HUES6 (cell line): ENCODE measurements around the gene HLCS.

Source experiments
- H3K27ac ChIP-seq: 2 replicates; pipeline ENCODE4 v1.7.0; 2013; ENCODE audit warnings: low read depth, mild to moderate bottlenecking, low read length, inconsistent platforms
- H3K27me3 ChIP-seq: 2 replicates; pipeline ENCODE4 v1.6.1; 2013; ENCODE audit warnings: low read length; ENCODE audit not compliant: control insufficient read depth, insufficient read depth
- H3K36me3 ChIP-seq: 2 replicates; pipeline ENCODE4 v1.6.1; 2013; ENCODE audit warnings: low read length; ENCODE audit not compliant: control insufficient read depth, insufficient read depth
- H3K4me1 ChIP-seq: 2 replicates; pipeline ENCODE4 v1.6.1; 2013; ENCODE audit warnings: low read length; ENCODE audit not compliant: control insufficient read depth, insufficient read depth
- H3K4me3 ChIP-seq: 2 replicates; pipeline ENCODE4 v1.5.1; 2013; ENCODE audit warnings: low read depth, low read length
- H3K9ac ChIP-seq: one replicate; pipeline ENCODE4 v1.6.1; 2013; ENCODE audit warnings: mild to moderate bottlenecking, low read length
- H3K9me3 ChIP-seq: 2 replicates; pipeline ENCODE4 v1.6.1; 2013; ENCODE audit warnings: low read depth, low read length; ENCODE audit not compliant: control insufficient read depth, insufficient read depth

The HLCS gene

DNA sequence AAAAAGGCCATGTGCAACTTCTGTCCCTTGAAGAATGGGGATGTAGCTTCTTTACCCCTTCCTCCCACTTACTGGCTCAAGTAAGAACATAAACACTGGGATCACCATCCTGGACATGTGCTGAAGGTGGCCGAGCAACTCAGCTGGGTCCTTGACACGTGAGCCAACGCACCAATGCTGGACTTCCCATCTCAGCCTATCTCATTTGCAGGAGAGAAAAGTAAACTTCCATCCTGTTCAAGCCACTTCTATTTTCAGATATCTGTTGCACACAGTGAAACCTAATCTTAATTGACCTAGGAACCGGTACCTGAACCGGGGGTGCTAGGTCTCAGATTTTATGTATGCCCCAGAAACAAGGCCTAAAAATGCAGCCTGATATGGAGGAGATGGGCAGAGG, 75.3 kb downstream of the HLCS start:
- Histone ChIP-seq H3K9ac (no peak overlapping the region), H3K9me3 (no peaks in the 10 kb centered on the region), H3K27ac (no peak overlapping the region), H3K36me3 (no peaks in the 10 kb centered on the region), H3K27me3 (no peaks in the 10 kb centered on the region), H3K4me1 (peaks cover 4% of the 10 kb centered on the region; the same call in 1 of the 2 replicates), H3K4me3 (no peak overlapping the region)

DNA sequence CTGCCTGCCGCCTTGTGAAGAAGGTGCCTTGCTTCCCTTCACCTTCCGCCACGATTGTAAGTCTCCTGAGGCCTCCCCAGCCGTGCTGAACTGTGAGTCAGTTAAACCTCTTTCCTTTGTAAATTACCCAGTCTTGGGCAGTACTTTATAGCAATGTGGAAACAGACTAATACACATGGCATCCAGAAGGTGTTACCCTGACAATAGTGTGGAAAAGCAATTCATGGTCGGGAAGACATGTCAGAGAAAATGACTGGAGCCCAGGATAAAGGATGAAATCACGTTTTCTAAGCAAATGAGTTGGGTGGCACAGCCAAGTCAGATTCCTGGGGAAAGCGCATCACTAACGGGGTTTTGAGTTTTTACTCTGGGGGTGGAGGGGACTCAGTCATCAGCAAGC, 76.4 kb downstream of the HLCS start:
- H3K4me1 ChIP-seq = peaks cover 4% of the 10 kb centered on the region; the same call in 1 of the 2 replicates
- H3K36me3 ChIP-seq = no peaks in the 10 kb centered on the region
- H3K9ac ChIP-seq = no peak overlapping the region
- H3K27ac ChIP-seq = no peak overlapping the region
- H3K4me3 ChIP-seq = no peak overlapping the region
- no peaks in the 10 kb centered on the region for H3K27me3 ChIP-seq
- H3K9me3 ChIP-seq = no peaks in the 10 kb centered on the region

DNA sequence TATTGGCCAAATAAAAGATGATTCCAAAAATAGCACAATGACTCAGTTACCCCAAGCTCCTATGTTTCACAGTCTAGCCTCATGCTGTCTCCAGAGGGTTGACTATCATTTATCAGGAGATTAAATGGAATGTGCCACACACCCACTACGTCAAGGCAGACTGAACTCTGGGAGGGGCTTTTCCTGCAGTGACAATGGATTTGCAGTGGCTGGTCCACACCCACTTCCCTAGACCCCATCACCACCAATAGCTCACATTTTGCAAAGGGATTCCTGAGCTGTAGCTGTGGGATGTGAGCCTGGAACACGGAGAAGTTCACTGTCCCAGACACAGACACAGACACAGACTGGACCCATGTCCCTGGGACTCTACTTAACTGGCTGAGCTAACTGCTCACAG, 77.1 kb downstream of the HLCS start:
- Histone ChIP-seq H3K36me3 (no peaks in the 10 kb centered on the region), H3K27ac (no peak overlapping the region), H3K9me3 (no peaks in the 10 kb centered on the region), H3K27me3 (no peaks in the 10 kb centered on the region), H3K4me1 (peaks cover 4% of the 10 kb centered on the region; the same call in 1 of the 2 replicates), H3K9ac (no peak overlapping the region), H3K4me3 (no peak overlapping the region)

DNA sequence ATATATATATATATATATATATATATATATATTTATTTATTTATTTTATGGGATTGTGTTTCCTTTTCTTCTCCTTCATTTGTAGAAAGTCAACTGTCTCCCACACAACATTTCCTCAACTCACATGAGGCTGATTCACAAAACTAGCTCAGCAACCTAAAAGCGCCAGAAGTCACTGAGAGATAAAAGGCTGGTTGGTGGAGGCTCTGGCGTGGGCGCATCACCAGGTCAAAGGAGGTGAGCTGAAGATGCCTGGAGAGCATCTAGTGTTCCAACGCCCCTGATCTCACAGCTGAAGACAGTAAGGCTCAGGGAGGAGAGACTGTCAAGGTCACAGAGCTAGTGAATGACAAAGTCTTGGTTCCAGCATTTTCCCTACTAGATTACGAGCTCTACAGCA, 78.0 kb downstream of the HLCS start:
- H3K9ac ChIP-seq = no peak overlapping the region
- no peak overlapping the region for H3K27ac ChIP-seq
- H3K9me3 ChIP-seq = peaks cover 5% of the 10 kb centered on the region; the same call in 1 of the 2 replicates
- H3K4me3 ChIP-seq = no peak overlapping the region
- H3K27me3 ChIP-seq = no peaks in the 10 kb centered on the region
- no peaks in the 10 kb centered on the region for H3K36me3 ChIP-seq
- peaks cover 9% of the 10 kb centered on the region for H3K4me1 ChIP-seq

DNA sequence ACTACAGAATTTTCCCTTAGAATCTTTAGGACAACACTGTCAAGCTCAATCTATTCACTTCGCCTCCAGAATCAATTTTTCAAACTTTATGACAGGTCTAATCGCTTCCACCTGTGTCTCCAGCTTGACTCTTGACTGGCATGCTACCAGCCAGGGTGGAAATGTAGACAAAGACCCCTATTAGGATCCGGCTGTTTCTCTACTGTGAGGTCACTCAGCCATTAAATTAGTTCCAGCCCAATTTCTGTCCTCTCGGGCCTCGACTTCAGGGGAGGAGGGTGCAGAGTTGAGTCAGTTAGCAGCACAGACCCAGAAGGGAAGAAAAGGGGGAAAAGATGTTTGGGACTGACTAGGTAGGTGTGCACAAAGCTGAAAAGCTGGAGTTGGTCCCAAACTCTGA, 78.5 kb downstream of the HLCS start:
- Histone ChIP-seq H3K27ac (no peak overlapping the region), H3K9me3 (peaks cover 5% of the 10 kb centered on the region; the same call in 1 of the 2 replicates), H3K27me3 (no peaks in the 10 kb centered on the region), H3K4me1 (peaks cover 9% of the 10 kb centered on the region), H3K36me3 (no peaks in the 10 kb centered on the region), H3K4me3 (no peak overlapping the region), H3K9ac (no peak overlapping the region)

DNA sequence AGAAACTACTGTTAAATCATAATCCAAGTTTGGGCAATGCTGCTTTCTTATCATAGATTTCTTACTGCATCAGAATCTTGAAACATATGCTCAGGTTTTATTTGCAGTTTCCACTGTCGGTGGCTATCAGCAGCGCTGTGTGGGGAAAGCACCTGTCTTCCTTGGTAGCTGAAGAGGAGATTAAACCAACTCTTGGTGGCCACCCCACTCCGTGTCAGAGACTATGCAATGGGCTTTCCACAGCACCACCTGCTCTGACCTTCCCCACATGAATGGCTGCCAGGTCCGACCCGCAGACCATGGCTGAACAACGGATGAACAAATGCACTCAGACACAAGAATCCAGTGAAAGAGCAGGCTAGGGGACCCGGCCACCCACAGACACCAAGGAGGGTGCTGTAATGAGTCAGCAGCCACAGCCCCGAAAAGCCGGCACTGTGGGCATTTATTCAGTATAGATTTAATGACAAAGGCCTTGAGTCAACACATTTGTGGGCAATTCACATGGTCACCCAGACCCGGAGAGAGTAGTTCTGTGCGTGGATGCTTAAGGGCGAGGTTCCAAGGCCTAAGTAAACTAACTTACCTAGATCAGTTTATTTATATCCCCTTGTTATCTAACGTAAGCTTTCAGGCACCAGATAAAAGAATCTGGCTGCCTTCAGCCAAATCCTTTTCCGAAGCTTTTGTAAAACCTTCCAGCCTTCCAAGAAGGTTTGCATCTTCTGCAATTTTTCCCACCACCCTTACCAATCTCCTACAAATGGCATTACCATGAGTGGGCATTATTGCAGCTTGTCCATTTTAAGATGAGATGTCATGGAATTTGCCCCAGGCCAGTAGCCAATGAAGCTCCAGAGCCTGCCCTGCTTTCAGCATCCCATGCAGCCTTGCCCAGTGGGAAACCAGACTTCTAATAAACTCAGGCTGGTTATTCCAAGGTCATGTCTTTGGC, 82.7 kb downstream of the HLCS start:
- no peak overlapping the region for H3K4me3 ChIP-seq
- H3K4me1 ChIP-seq = peaks cover 5% of the 10 kb centered on the region; the same call in 1 of the 2 replicates
- H3K27me3 ChIP-seq = no peaks in the 10 kb centered on the region
- H3K27ac ChIP-seq = no peak overlapping the region
- no peak overlapping the region for H3K9ac ChIP-seq
- H3K36me3 ChIP-seq = no peaks in the 10 kb centered on the region; the same call in 1 of the 2 replicates
- peaks cover 5% of the 10 kb centered on the region; the same call in 1 of the 2 replicates for H3K9me3 ChIP-seq

DNA sequence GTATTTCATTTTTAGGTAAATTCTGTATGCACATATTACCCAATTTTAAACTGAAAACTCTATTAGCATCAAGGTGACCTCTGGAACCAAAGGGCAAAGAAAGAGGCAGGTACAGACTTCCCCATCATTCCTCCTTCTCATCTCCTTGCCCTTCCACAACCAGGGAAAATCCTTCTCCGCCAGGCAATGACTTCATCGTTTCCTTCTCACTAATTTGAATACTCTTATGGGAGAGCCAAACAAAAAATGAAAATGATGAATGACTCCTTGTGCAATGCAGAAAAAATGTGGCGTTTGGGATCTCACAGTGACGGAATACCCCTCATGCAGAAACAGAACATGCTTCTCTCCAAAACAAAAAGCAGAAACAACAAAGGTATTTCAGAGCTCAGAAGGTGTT, 83.7 kb downstream of the HLCS start:
- H3K4me1 ChIP-seq = peaks cover 5% of the 10 kb centered on the region; the same call in 1 of the 2 replicates
- H3K9me3 ChIP-seq = peaks cover 11% of the 10 kb centered on the region
- no peaks in the 10 kb centered on the region for H3K27me3 ChIP-seq
- no peak overlapping the region for H3K27ac ChIP-seq
- no peaks in the 10 kb centered on the region; the same call in 1 of the 2 replicates for H3K36me3 ChIP-seq
- H3K4me3 ChIP-seq = no peak overlapping the region
- no peak overlapping the region for H3K9ac ChIP-seq

DNA sequence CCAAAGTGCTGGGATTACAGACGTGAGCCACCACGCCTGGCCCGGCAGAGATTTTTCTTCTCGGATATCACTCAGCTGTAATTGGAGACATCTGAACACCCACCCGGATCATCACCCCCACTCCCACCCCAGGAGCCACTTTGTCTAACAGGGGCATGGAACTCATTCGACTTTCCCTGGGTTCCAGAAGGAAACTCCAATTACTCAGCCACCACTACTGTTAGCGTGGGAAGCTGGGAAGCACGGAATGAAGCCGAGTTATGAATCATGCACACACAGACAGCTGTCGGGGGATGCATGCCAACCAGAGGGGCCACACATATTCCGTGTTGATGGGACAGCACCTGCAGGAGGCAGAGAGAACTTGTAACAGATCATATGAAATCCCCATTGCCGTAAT, 85.2 kb downstream of the HLCS start:
- H3K27ac ChIP-seq = no peak overlapping the region

DNA sequence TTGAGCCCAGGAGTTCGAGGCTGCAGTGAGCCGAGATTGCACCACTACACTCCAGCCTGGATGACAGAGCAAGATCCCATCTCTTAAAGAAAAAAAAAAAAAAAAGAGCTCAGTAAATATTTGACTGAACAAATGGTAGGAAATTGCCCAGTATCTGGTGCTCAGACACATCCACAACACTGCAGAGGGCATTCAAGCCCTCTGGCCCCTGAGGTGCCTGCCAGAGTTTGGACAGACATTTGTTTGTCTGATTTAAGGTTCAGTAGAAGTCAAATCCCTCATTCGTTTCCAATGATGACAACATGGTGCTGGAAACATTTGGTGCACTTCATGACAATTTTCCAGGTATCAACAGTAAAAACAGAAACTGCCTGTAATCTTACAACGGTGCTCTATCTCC, 86.6 kb downstream of the HLCS start:
- H3K27me3 ChIP-seq = no peaks in the 10 kb centered on the region
- peaks cover 5% of the 10 kb centered on the region; the same call in 1 of the 2 replicates for H3K4me1 ChIP-seq
- no peak overlapping the region for H3K9ac ChIP-seq
- H3K9me3 ChIP-seq = peaks cover 17% of the 10 kb centered on the region
- no peaks in the 10 kb centered on the region; the same call in 1 of the 2 replicates for H3K36me3 ChIP-seq
- no peak overlapping the region for H3K4me3 ChIP-seq
- H3K27ac ChIP-seq = no peak overlapping the region

More for the DNA sequence above, 85.2 kb downstream of the HLCS start:
- no peak overlapping the region for H3K4me3 ChIP-seq
- H3K9me3 ChIP-seq = peaks cover 17% of the 10 kb centered on the region
- H3K27me3 ChIP-seq = no peaks in the 10 kb centered on the region
- no peak overlapping the region for H3K9ac ChIP-seq
- H3K4me1 ChIP-seq = peaks cover 5% of the 10 kb centered on the region; the same call in 1 of the 2 replicates
- H3K36me3 ChIP-seq = no peaks in the 10 kb centered on the region; the same call in 1 of the 2 replicates

DNA sequence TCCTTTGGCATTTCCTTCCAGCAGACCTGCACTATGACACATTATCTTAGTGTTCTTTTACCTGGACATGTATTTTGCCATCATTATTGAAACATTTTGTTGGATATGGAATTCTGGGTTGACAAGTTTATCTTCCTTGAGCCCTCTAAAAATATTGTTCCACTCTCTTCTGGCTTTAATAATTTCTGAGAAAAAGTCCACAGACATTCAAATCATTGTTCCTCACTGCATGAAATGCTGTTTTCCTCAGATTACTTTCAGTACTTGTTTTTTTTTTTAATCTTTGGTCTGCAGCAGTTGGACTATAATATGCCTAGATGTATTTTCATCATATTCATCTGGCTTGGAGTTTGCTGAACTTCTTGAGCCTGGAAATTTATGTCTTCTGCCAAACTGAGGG, 88.7 kb downstream of the HLCS start:
- Histone ChIP-seq H3K4me1 (no peaks in the 10 kb centered on the region), H3K27ac (no peak overlapping the region), H3K27me3 (no peaks in the 10 kb centered on the region), H3K4me3 (no peak overlapping the region), H3K9ac (no peak overlapping the region), H3K9me3 (peaks cover 12% of the 10 kb centered on the region; the same call in 1 of the 2 replicates), H3K36me3 (no peaks in the 10 kb centered on the region; the same call in 1 of the 2 replicates)

DNA sequence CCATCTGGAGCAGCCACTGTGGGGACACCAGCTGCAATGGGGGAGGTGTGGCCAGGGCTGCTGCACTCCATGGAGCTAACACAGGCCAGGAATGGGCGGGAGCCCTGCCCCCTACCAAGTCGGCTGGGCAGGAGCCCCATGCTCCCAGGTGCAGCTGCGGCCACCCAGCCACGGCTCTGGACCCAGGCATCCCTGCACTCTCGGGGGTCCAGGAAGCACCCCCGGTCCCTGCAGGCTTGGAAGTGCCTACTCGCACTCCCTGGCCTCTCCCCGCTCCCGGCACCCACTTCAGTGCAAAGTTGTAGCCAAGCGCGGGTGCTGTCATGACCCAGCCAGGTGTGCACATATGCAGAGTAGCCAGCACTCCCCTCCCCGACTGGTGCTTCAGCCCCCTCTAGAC, 91.8 kb downstream of the HLCS start:
- Histone ChIP-seq H3K27me3 (no peaks in the 10 kb centered on the region), H3K4me1 (no peaks in the 10 kb centered on the region), H3K36me3 (no peaks in the 10 kb centered on the region), H3K9ac (no peak overlapping the region), H3K27ac (no peak overlapping the region), H3K9me3 (peaks cover 12% of the 10 kb centered on the region; the same call in 1 of the 2 replicates), H3K4me3 (no peak overlapping the region)
